ENCODE results near the gene MMADHC.
A peak's percentile ranks its signal among the peaks of the same experiment; 100 is the strongest.

MMADHC gene

GRCh38 chr2:149587220-149587949 is at the start of gene MMADHC:
MMADHC (minus strand) TSS chr2:149587775; CDS start chr2:149587097, 678 bp downstream.
- peak; percentile 87 to 89 for DNase-seq (ENCODE audit: low read depth in 2 of 2)

- DNase-seq (ENCODE audit: low read depth in 2 of 2), result no peak
Measured at GRCh38 chr2:149634103-149634502, 46.5 kb upstream of the MMADHC start.

GRCh38 chr2:149630445-149630844 is 42.9 kb upstream of the MMADHC start:
- DNase-seq (ENCODE audit: low read depth in 2 of 2), result no peak

GRCh38 chr2:149629026-149629425 is 41.5 kb upstream of the MMADHC start:
- no peak for DNase-seq (ENCODE audit: low read depth in 2 of 2)

GRCh38 chr2:149627111-149627801 is 39.7 kb upstream of the MMADHC start:
- DNase-seq (ENCODE audit: low read depth in 2 of 2), result no peak

GRCh38 chr2:149625671-149626070 is 38.1 kb upstream of the MMADHC start:
- no peak for DNase-seq (ENCODE audit: low read depth in 2 of 2)

GRCh38 chr2:149625271-149625670 is 37.7 kb upstream of the MMADHC start:
- no peak for DNase-seq (ENCODE audit: low read depth in 2 of 2)

- no peak for DNase-seq (ENCODE audit: low read depth in 2 of 2)
Measured at GRCh38 chr2:149622343-149622742, 34.8 kb upstream of the MMADHC start.

GRCh38 chr2:149617476-149617875 is 29.9 kb upstream of the MMADHC start:
- DNase-seq (ENCODE audit: low read depth in 2 of 2), result no peak

- DNase-seq (ENCODE audit: low read depth in 2 of 2), result no peak
Measured at GRCh38 chr2:149616681-149617456, 29.3 kb upstream of the MMADHC start.

GRCh38 chr2:149613704-149614103 is 26.1 kb upstream of the MMADHC start:
- DNase-seq (ENCODE audit: low read depth in 2 of 2), result no peak

GRCh38 chr2:149612122-149612521 is 24.5 kb upstream of the MMADHC start:
- no peak for DNase-seq (ENCODE audit: low read depth in 2 of 2)

GRCh38 chr2:149611100-149611820 is 23.7 kb upstream of the MMADHC start:
- DNase-seq (ENCODE audit: low read depth in 2 of 2), result no peak

GRCh38 chr2:149606251-149606811 is 18.8 kb upstream of the MMADHC start:
- DNase-seq (ENCODE audit: low read depth in 2 of 2), result no peak

GRCh38 chr2:149603248-149603647 is 15.7 kb upstream of the MMADHC start:
- DNase-seq (ENCODE audit: low read depth in 2 of 2), result no peak

- no peak for DNase-seq (ENCODE audit: low read depth in 2 of 2)
Measured at GRCh38 chr2:149601141-149601796, 13.7 kb upstream of the MMADHC start.

- DNase-seq (ENCODE audit: low read depth in 2 of 2), result no peak
Measured at GRCh38 chr2:149597668-149598326, 10.2 kb upstream of the MMADHC start.

GRCh38 chr2:149597050-149597667 is 9.6 kb upstream of the MMADHC start:
- no peak for DNase-seq (ENCODE audit: low read depth in 2 of 2)

GRCh38 chr2:149596471-149596870 is 8.9 kb upstream of the MMADHC start:
- DNase-seq (ENCODE audit: low read depth in 2 of 2), result no peak

All from stimulated activated CD4-positive, alpha-beta T cell treated with anti-CD3 and anti-CD28 coated beads, Interleukin-4, amount 100 ng/mL, for 48 hours (primary cell).